NCI-H82 treated with DMSO at 0.1 percent for 48 hours (cell line): ENCODE measurements around the gene GSG1L.
"Not testable (repeated sequence)": the region's sequence is repeated elsewhere in the genome, so short reads cannot be mapped to it uniquely, and the experiment has no call there.

ENCODE experiments used
- DNase-seq: peaks from one replicate; lab custom pipeline; 2025; ENCODE audit not compliant: unreplicated experiment; lab: John Stamatoyannopoulos, UW

Gene GSG1L

DNA sequence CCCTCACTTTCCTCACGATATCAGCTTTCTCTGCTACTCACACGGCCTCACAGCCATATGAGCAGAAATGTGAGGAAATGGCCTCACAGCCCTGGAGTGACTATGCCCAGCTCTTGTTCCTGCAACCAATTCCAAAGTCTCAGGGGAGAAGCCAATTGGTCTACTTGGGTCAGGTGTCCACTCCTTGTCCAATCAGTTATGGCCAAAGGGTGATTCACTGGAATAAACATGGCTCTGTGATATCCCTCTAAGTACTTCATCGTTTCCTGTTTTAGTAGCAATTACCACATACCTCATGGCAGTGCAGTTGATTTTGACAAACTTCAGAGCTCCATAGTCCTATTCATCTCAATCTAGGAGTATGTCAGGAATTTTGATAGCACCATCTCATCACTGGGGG is 318.2 kb downstream of the GSG1L start:
- no peak for DNase-seq

DNA sequence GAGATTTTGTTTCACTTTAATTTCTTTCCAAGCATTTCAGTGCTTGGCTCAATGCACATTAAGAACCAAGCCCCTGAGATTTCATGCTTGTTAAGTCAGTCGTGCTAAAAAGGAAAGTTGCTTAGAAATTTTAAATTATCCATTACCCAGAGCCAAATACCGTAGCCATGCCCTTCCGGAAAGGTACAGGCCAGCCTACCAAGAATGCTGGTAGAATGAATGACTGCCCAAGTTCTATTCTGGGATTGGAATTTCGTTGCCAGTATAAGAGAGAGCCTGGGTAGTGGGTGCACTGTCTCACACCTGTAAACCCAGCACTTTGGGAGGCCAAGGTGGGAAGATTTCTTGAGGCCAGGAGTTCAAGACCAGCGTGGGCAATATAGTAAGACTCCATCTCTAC is 319.6 kb downstream of the GSG1L start:
- DNase-seq, result no peak

DNA sequence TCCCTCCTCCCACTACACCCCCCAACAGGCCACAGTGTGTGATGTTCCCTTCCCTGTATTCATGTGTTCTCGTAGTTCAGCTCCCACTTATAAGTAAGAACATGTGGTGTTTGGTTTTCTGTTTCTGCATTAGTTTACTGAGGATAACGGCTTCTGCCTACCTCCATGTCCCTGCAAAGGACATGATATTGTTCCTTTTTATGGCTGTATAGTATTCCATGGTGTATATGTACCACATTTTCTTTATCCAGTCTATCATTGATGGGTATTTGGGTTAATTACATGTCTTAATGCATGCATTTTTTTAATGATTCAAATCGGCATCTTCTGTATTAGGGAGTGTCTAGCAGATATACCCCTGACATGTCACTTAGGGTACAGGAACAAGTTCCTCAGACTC is 320.5 kb downstream of the GSG1L start:
- not testable (repeated sequence) for DNase-seq

DNA sequence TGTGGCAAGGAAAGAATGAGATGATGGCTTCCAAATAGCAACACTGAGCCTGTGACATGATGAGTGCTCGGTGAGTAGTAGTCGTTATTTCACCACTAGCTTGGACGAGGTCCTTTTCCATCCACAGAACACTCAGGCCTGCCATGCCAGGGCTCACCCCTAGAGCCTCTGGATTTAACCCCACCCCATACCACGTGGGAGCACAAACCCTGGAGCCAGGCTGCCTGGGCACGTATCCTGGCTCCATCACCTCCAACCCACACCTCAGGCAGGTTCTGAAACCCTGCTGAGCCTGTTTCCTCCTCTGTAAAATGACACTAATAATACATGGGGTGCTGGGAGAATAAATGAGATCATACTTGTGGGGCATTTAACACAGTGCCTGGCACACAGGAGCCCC is 321.2 kb downstream of the GSG1L start:
- DNase-seq, result no peak

DNA sequence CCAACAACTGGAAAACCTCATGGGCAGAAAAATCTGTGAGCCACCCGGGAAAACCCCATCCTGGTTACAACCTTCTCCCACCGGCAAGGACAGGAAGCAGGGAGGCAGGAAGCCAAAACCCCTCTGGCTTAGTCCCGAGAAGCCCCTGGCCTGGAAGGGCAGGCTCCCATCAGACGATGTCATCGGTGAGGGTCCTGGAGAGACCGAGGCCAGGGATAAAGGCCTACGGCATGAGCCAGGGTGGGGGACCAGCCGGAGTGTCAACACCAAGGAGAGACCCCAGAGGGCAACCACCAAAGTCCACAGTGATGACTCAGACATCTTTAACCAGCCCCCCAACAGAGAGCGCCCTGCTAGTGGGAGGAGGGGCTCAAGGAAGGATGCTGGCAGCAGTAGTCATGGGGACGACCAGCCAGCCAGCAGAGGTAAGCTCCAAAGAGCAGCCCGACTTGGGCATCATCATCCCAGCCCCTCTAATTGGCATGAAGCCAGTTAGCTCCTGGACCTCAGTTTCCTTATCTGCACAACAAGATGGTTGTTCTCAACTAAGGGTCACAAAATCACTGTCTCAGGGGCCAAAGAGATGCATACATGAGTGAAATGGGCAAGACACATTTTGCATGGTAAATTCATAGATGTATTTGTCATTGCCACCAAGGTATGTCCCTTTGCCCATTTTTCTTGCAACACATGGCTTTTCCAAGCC is 322.9 kb downstream of the GSG1L start:
- no peak for DNase-seq

DNA sequence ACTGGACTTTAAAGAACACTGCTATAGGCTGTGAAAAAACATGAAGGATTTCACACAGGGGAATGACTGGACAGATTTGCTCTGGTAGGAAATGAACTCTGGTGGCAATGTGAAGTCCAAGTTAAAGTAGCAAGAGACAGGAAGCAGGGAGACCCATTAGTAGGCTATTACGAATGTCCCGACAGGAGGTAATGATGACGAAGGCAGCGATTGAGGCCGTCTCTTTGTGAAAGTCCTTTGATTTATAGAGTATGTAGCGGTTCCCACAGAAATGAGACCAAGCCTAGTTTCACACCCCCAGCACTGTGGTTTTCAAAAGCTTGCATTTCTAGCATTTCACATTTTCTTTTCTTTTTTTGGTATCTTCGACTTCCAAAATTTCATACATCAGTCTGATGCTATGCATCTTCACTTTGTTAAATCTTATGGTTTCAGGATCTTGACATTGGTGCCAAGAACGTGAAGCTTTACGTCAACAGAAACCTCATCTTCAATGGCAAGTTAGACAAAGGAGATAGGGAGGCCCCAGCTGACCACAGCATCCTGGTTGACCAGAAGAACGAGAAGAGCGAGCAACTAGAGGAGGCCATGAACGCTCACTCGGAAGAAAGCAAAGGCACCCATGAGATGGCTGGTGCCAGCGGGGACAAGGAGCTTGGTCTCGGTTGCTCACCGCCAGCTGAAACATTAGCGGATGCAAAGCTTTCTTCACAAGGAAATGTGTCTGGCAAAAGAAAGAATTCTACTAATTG is 323.7 kb downstream of the GSG1L start:
- no peak for DNase-seq

DNA sequence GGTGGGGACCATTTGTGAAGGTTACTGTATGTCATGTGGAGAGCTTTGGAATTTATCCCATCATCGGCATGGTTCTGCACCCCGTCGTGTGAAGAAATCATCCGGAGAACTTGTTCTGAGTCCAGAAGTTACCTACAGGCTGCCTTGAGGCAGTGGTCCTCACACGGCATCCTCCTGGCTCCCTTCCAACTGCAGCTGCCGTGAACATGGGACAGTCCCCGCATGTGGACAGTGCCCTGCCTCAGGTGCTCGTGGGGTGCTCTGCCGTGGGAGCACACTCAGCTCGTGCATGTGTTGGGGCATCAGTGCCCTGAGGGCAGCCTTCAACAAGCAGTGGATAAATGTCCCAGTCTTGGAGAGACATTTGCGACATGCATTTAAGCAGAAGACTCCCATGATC is 324.9 kb downstream of the GSG1L start:
- DNase-seq, result no peak
